Measurements from ENCODE around the gene DBF4B. TPM values are rescaled to one million over a fixed set of nuclear protein-coding genes. Genes with fewer than 3 reads are reported as not detected.

Gene DBF4B
- total and polyA plus RNA-seq, 2 of the 13 experiments (the other 11 are each of a cell fraction or from before 2014, with no cell fraction given): 11.7 to 13.2 TPM

DNA sequence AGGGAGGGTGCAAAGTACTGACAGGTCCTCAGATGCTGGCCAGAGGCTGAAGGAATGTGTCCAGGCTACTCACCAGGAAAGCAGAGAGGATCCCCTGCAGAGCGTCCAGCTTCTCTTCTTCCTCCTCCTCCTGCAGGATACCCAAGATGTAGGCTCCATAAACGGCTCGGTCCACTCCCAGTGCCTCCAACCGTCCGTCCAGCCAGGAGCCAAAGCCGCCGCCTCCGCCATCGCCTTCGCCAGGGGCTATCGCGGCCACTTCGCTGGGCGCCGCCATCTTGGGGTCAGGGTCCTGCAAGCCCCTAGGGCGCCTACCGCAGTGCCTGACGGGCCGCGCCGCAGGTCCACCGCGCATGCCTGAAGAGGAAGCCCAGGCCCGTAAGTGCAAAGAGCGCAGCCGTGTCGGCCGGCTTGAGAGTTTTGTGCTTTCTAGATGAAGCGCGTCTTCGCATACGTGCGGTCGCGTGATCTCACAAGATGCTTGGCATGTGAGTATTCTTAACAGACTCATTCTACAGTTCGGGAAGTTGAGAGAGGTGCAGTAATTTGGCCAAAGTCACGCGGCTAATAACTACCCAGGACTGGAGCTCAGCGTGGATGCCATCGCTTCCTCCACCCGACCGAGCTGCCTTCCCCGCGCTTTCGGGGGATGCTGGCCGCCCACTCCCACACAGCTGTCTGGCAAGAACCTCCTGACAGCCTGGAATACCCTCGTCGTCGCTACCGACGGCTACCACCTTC lies 18.8 kb upstream of the DBF4B start, which contains the start of gene CCDC43 (continued):
- TF ChIP-seq U2AF2 (IDR thresholded peaks at IDR 0.05; ENCODE audit: low read depth, low read length) (0 out of 2 replicates have a peak, but pooled peaks have one; percentile 41), GMEB2 (CRISPR knock-in tag; IDR thresholded peaks at IDR 0.05; ENCODE audit: low read depth) (no peak), ZNF513 (CRISPR knock-in tag; conservative IDR thresholded peaks at IDR 0.05) (no peak), FOXK1 (CRISPR knock-in tag; IDR thresholded peaks at IDR 0.05; ENCODE audit: borderline replicate concordance, low read depth) (peak; percentile 85), MXI1 (IDR thresholded peaks at IDR 0.05; ENCODE audit: borderline replicate concordance, low read depth, low read length) (peak; percentile 86; the same call in 2 of the 3 replicates), ETS1 (CRISPR knock-in tag; IDR thresholded peaks at IDR 0.05) (peak; percentile 21; the same call in 1 of the 2 replicates), SNRNP70 (IDR thresholded peaks at IDR 0.05; ENCODE audit: low read depth, low read length) (no peak), KLF16 (CRISPR knock-in tag; IDR thresholded peaks at IDR 0.05) (peak in 1 of 2 experiments; percentile 79; a peak in 2 of 4 replicates), ZNF225 (CRISPR knock-in tag; IDR thresholded peaks at IDR 0.05) (peak; percentile 95), POLR2AphosphoS2 (IDR thresholded peaks at IDR 0.05; ENCODE audit: low read depth, low read length) (0 out of 2 replicates have a peak, but pooled peaks have one; percentile 72), HDAC2 (CRISPR knock-in tag; IDR thresholded peaks at IDR 0.05) (peak; percentile 81), FOXP1 (IDR thresholded peaks at IDR 0.05) (no peak), FOXP1 (CRISPR knock-in tag; IDR thresholded peaks at IDR 0.05) (no peak), ZNF644 (CRISPR knock-in tag; IDR thresholded peaks at IDR 0.05; ENCODE audit: low read depth) (no peak), THAP11 (CRISPR knock-in tag; IDR thresholded peaks at IDR 0.05) (peak; percentile 90), TRIM24 (CRISPR knock-in tag; IDR thresholded peaks at IDR 0.05) (no peak), EEA1 (CRISPR knock-in tag; IDR thresholded peaks at IDR 0.05; ENCODE audit: borderline replicate concordance) (no peak), ZNF772 (CRISPR knock-in tag; IDR thresholded peaks at IDR 0.05) (peak; percentile 99)
- TF ChIP-seq, protein P1, sequence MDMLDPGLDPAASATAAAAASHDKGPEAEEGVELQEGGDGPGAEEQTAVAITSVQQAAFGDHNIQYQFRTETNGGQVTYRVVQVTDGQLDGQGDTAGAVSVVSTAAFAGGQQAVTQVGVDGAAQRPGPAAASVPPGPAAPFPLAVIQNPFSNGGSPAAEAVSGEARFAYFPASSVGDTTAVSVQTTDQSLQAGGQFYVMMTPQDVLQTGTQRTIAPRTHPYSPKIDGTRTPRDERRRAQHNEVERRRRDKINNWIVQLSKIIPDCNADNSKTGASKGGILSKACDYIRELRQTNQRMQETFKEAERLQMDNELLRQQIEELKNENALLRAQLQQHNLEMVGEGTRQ (IDR thresholded peaks at IDR 0.05; ENCODE audit: low read depth, low read length): no peak
- TF ChIP-seq, protein P1 (CRISPR knock-in tag; IDR thresholded peaks at IDR 0.05; ENCODE audit: borderline replicate concordance): peak; percentile 22; the same call in 1 of the 2 replicates
- TF ChIP-seq, protein P2, sequence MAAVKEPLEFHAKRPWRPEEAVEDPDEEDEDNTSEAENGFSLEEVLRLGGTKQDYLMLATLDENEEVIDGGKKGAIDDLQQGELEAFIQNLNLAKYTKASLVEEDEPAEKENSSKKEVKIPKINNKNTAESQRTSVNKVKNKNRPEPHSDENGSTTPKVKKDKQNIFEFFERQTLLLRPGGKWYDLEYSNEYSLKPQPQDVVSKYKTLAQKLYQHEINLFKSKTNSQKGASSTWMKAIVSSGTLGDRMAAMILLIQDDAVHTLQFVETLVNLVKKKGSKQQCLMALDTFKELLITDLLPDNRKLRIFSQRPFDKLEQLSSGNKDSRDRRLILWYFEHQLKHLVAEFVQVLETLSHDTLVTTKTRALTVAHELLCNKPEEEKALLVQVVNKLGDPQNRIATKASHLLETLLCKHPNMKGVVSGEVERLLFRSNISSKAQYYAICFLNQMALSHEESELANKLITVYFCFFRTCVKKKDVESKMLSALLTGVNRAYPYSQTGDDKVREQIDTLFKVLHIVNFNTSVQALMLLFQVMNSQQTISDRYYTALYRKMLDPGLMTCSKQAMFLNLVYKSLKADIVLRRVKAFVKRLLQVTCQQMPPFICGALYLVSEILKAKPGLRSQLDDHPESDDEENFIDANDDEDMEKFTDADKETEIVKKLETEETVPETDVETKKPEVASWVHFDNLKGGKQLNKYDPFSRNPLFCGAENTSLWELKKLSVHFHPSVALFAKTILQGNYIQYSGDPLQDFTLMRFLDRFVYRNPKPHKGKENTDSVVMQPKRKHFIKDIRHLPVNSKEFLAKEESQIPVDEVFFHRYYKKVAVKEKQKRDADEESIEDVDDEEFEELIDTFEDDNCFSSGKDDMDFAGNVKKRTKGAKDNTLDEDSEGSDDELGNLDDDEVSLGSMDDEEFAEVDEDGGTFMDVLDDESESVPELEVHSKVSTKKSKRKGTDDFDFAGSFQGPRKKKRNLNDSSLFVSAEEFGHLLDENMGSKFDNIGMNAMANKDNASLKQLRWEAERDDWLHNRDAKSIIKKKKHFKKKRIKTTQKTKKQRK (IDR thresholded peaks at IDR 0.05; ENCODE audit: low read length): no peak

Measured in HepG2 (cell line).